ENCODE data around the gene PDE8A. TPM values are rescaled to one million over a fixed set of nuclear protein-coding genes. Genes with fewer than 3 reads are reported as not detected.

PDE8A gene
- polyA plus RNA-seq, 1 experiment = 48.4 TPM

GRCh38 chr15:84968301-84968700, 13.4 kb upstream of the PDE8A start:
- Histone ChIP-seq H3K27me3 (ENCODE audit: control insufficient read depth, insufficient read depth, low read length) (no peaks in the 10 kb centered on the region), H3K9me3 (ENCODE audit: control insufficient read depth, insufficient read depth, low read length) (peaks cover 8% of the 10 kb centered on the region; the same call in 1 of the 2 replicates), H3K27ac (ENCODE audit: low read depth, low read length) (no peak overlapping the region), H3K4me3 (ENCODE audit: low read depth, low read length) (no peak overlapping the region)
- no peak for TF ChIP-seq CTCF (IDR thresholded peaks at IDR 0.05; ENCODE audit: low read depth, low read length)
- ChIA-PET CTCF (interaction anchor here (0.8 kb wide), 1 partner anchor 12 kb away, joined by 3 read pairs; no protein-coding TSS in a partner anchor), POLR2A (interaction anchor here (0.6 kb wide), 1 partner anchor 9 kb away, joined by 4 read pairs; no protein-coding TSS in a partner anchor)
- DNase-seq (ENCODE audit: low read depth, low spot score) = no peak

GRCh38 chr15:84969257-84969656, 12.4 kb upstream of the PDE8A start:
- Histone ChIP-seq H3K27ac (ENCODE audit: low read depth, low read length) (no peak overlapping the region), H3K4me3 (ENCODE audit: low read depth, low read length) (no peak overlapping the region), H3K27me3 (ENCODE audit: control insufficient read depth, insufficient read depth, low read length) (no peaks in the 10 kb centered on the region), H3K9me3 (ENCODE audit: control insufficient read depth, insufficient read depth, low read length) (peaks cover 8% of the 10 kb centered on the region; the same call in 1 of the 2 replicates)
- no peak for TF ChIP-seq CTCF (IDR thresholded peaks at IDR 0.05; ENCODE audit: low read depth, low read length)
- CTCF ChIA-PET = interaction anchor here (0.8 kb wide), 1 partner anchor 11 kb away, joined by 3 read pairs; no protein-coding TSS in a partner anchor
- POLR2A ChIA-PET = no interaction called here
- no peak for DNase-seq (ENCODE audit: low read depth, low spot score)

GRCh38 chr15:84970843-84971242, 10.8 kb upstream of the PDE8A start:
- ChIA-PET POLR2A (no interaction called here), CTCF (no interaction called here)
- H3K27me3 ChIP-seq (ENCODE audit: control insufficient read depth, insufficient read depth, low read length) = no peaks in the 10 kb centered on the region
- no peak for DNase-seq (ENCODE audit: low read depth, low spot score)
- no peaks in the 10 kb centered on the region; the same call in 1 of the 2 replicates for H3K9me3 ChIP-seq (ENCODE audit: control insufficient read depth, insufficient read depth, low read length)
- no peak for TF ChIP-seq CTCF (IDR thresholded peaks at IDR 0.05; ENCODE audit: low read depth, low read length)
- H3K4me3 ChIP-seq (ENCODE audit: low read depth, low read length) = no peak overlapping the region
- H3K27ac ChIP-seq (ENCODE audit: low read depth, low read length) = no peak overlapping the region

GRCh38 chr15:84973492-84974460, 7.9 kb upstream of the PDE8A start:
- CTCF ChIA-PET = no interaction called here
- Histone ChIP-seq H3K27me3 (ENCODE audit: control insufficient read depth, insufficient read depth, low read length) (no peaks in the 10 kb centered on the region), H3K9me3 (ENCODE audit: control insufficient read depth, insufficient read depth, low read length) (no peaks in the 10 kb centered on the region), H3K4me3 (ENCODE audit: low read depth, low read length) (no peak overlapping the region), H3K27ac (ENCODE audit: low read depth, low read length) (no peak overlapping the region)
- POLR2A ChIA-PET = no interaction called here
- no peak for TF ChIP-seq CTCF (IDR thresholded peaks at IDR 0.05; ENCODE audit: low read depth, low read length)
- DNase-seq (ENCODE audit: low read depth, low spot score) = no peak

- TF ChIP-seq CTCF (IDR thresholded peaks at IDR 0.05; ENCODE audit: low read depth, low read length) = no peak
- no peak overlapping the region for H3K4me3 ChIP-seq (ENCODE audit: low read depth, low read length)
- H3K9me3 ChIP-seq (ENCODE audit: control insufficient read depth, insufficient read depth, low read length) = no peaks in the 10 kb centered on the region; the same call in 1 of the 2 replicates
- H3K27me3 ChIP-seq (ENCODE audit: control insufficient read depth, insufficient read depth, low read length) = no peaks in the 10 kb centered on the region
- no peak for DNase-seq (ENCODE audit: low read depth, low spot score)
- ChIA-PET POLR2A (no interaction called here), CTCF (no interaction called here)
- no peak overlapping the region for H3K27ac ChIP-seq (ENCODE audit: low read depth, low read length)
Observed at GRCh38 chr15:84975871-84976351, 5.7 kb upstream of the PDE8A start.
